Stimulated activated CD8-positive, alpha-beta memory T cell treated with anti-CD3 and anti-CD28 coated beads, Interleukin-15, amount 100 ng/mL, for 48 hours (primary cell): Measurements from ENCODE around the gene THBS4.

ENCODE experiments used
- DNase-seq, 2 donors: peaks; one replicate each; pipeline ENCODE4 v3.0.0-alpha.2; 2020; ENCODE audit warnings: low read depth in 2 of 2

Gene THBS4

DNA sequence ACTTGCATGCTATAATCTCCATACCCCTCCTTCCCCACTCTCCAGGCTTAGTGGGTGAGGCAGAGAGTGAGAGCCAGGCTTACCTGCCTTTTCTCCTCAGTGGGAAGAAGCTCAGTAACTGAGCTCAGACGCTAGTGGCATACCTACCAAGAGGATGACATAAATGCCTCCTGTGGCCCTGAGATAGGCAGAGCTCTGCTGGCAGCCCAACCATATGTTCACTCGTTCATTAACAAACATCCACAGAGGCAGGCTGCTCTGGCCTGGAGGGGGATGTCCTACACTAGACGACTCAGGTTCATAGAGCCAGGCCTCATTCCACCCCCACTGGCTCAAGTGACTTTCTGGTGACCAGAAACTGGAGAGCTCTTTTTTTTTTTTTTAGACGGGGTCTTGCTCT, 81.3 kb downstream of the THBS4 start:
- DNase-seq = no peak

DNA sequence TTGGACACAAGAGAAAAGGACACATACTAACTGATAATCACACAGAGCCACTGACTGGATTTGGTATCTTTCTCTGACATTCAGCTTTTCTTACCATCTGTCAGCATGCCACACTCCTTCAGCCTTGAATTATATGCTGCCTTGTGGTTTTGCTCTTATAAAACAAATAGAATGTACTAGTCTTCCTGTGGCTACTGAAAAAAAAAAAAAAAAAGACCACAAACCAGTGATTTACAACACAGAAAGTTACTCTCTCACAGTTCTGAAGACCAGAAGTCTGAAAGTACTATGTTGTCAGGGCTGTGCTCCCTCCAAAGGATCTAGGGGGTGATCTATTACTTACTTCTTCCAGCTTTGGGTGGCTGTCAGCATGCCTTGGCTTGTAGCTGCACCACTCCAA, 82.3 kb downstream of the THBS4 start:
- DNase-seq = no peak

DNA sequence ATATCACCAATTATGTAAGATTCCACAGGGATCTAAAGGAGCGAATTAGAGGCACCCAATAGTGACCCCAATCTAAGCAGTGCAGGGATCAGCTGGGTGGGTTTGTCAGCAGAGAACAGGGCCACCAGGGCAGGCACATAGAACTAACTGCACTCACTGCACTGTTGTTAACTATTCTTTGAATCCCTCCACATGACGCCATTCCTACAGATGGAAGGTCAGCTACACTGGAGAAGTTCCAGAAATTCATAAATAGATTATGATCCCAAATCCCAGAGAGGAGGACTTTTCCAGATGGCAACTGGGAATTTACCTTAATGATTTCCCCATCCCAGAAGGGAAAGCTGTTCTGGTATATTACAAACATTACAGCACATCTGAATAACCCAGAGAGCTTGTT, 84.2 kb downstream of the THBS4 start:
- DNase-seq = no peak

DNA sequence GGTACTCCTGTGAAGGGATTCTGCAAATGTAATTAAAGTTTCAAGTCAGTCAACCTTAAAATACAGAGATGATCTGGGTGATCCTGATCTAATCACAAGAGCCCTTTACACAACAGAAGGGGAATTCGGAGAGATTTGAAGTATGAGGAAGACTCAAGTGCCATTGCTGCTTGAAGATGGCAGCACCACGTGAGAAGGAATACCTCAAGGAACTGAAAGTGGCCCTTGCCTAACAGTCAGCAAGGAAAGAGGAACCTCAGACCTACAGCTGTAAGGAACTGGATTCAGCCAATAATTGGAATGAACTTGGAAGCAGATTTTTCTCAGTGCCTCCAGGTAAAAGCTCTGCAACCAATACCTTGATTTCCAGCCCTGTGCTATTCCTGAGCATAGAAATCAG, 87.4 kb downstream of the THBS4 start:
- no peak for DNase-seq

- no peak for DNase-seq
Measured at GRCh38 chr5:80124121-80124918, 89.2 kb downstream of the THBS4 start.

DNA sequence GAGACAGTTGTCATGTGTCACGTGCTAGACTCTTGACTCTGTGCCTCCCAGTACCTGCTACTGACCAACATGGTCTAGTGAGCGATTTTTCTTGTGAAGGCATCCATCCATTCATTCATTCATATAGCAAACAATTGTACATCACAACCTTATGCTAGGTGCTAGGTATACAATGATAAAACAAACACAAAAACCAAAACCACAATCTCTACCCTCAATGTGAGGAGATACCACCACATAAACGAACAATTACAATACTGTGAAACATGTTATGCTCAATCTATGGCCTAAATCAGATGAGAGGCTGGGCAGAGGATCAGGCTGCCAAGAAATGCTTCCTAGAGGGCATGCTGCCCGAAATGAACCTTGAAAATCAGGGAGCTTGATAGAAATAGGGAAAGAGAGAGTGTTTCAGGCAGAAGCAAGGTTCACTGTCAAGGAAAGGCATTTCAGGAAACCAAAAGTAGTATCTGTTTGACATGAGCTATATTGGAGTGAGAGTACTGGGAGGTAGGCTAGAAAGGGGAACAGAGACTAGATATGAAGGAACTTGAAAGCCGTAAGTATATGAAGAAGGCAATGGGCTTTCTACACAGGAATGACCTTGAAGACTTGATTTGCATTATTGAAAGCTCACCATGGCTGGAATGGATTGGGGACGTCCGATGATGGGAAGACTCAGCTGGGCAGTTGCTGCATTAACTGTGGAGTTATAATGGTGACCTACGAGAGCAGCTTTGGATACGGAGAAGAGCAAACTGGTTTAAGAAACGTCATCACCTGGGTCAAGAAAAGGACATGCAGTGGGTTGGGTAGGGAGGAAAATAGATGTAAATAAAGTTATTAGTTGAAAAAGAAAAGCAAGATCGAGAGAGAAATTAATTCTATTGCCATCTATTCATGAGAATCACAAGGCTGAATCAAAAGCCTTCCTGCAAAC, 90.1 kb downstream of the THBS4 start:
- DNase-seq = no peak

- peak in 1 of 2 donors; percentile 15 for DNase-seq
Measured at GRCh38 chr5:80125962-80126480, 90.9 kb downstream of the THBS4 start.

DNA sequence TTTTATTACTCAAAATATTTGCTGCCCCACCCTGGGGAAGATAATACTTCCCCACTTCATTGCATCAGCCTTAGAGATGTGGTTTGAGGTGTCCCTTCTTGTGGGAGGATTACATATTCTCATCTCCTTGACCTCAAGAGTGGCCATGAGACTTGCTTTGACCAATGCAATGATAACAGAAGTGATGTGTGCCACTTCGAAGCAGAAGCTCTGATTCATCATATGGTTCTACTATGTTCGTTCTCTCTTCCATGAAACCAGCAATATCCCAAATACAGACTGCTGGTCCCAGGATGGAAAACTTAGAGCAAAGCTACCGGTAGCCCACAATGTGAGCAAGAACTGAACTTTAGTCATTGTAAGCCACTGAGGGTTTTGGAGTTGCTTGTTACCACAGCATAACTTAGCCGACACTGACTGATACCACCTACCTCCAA, 92.0 kb downstream of the THBS4 start:
- DNase-seq = no peak

DNA sequence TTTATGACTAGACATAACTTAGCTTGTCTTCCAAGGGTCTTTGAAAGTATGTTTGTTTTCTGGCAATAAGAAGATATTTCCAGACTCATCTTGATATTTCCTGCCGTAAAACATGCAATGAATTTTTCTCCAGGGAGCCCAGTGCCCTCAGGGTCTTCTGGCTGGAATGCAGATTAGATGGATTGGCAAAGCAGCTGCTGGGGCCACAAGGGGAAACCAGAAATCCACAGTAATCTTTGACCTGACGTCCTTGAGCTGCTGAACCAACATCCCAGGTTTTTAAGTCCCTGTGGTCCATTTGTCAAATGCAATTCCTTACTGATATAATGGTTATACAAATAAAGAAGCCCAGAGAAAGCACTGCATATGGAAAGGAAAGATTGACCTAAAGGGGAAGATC, 93.0 kb downstream of the THBS4 start:
- no peak for DNase-seq

- DNase-seq = no peak
Measured at GRCh38 chr5:80129146-80129545, 94.0 kb downstream of the THBS4 start.
